SH-SY5Y (cell line): Measurements from ENCODE around the gene ZNF564.

Experiments
- GATA2 ChIP-seq: IDR thresholded peaks from 2 replicates; pipeline ENCODE4 v1.6.1; 2011; ENCODE audit warnings: mild to moderate bottlenecking, low read depth, low read length
- GATA3 ChIP-seq: IDR thresholded peaks from 2 replicates; pipeline ENCODE4 v1.6.1; 2011; ENCODE audit warnings: low read depth, mild to moderate bottlenecking, low read length, moderate library complexity

DNA sequence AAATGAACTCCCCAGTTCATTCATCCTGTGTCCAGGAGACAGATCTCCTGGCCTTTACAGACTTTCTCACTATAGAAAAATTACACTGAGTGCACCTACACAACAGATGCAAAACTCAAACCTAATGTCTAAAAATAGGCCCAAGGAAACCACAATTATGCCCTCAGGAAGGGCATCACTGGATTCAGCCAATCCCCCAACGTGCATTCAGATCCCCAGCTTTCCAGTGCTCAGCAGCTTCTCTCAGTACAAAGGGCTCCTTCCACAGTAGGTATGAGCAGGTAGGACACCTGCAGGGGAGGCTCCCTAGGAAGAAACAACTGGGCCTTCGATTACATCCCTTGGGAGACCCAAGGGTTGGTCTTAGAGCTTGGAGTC, 68.8 kb downstream of the ZNF564 start:
- TF ChIP-seq GATA2 = no peak
- no peak for TF ChIP-seq GATA3
